ENCODE measurements around the gene RAP1GAP. TPM values are rescaled to one million over a fixed set of nuclear protein-coding genes. Genes with fewer than 3 reads are reported as not detected.

Gene RAP1GAP
- total and polyA plus RNA-seq, 3 donors from 2014 or later, result 7.4 to 8.4 (median 8.0) TPM

GRCh38 chr1:21645550-21645949, 23.6 kb downstream of the RAP1GAP start:
- no peak for DNase-seq
- no peaks in the 10 kb centered on the region for H3K36me3 ChIP-seq (ENCODE audit: low read depth, missing control alignments)
- intact Hi-C loops (cut with DNase I; ENCODE audit: low total_unique reads), result no loop called here
- H3K27me3 ChIP-seq, result no peaks in the 10 kb centered on the region
- no peaks in the 10 kb centered on the region for H3K4me1 ChIP-seq
- H3K27ac ChIP-seq, result no peak overlapping the region
- WGBS, 2 donors, result 84 to 89% methylated on average over 2 to 5 of the region's 5 CpGs
- TF ChIP-seq POLR2A (IDR thresholded peaks at IDR 0.05), result no peak
- TF ChIP-seq, protein P1, sequence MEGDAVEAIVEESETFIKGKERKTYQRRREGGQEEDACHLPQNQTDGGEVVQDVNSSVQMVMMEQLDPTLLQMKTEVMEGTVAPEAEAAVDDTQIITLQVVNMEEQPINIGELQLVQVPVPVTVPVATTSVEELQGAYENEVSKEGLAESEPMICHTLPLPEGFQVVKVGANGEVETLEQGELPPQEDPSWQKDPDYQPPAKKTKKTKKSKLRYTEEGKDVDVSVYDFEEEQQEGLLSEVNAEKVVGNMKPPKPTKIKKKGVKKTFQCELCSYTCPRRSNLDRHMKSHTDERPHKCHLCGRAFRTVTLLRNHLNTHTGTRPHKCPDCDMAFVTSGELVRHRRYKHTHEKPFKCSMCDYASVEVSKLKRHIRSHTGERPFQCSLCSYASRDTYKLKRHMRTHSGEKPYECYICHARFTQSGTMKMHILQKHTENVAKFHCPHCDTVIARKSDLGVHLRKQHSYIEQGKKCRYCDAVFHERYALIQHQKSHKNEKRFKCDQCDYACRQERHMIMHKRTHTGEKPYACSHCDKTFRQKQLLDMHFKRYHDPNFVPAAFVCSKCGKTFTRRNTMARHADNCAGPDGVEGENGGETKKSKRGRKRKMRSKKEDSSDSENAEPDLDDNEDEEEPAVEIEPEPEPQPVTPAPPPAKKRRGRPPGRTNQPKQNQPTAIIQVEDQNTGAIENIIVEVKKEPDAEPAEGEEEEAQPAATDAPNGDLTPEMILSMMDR (IDR thresholded peaks at IDR 0.05), result no peak
- no peak overlapping the region for H3K4me3 ChIP-seq
- no peaks in the 10 kb centered on the region for H3K9me3 ChIP-seq

- intact Hi-C loops (cut with DNase I; ENCODE audit: low total_unique reads), result no loop called here
- 84 to 93% methylated on average over 5 of the region's 5 CpGs for WGBS, 2 donors
- Histone ChIP-seq H3K4me3 (no peak overlapping the region), H3K4me1 (no peaks in the 10 kb centered on the region), H3K36me3 (ENCODE audit: low read depth, missing control alignments) (no peaks in the 10 kb centered on the region), H3K9me3 (no peaks in the 10 kb centered on the region), H3K27me3 (no peaks in the 10 kb centered on the region), H3K27ac (no peak overlapping the region)
- DNase-seq, result no peak
- no peak for TF ChIP-seq POLR2A (IDR thresholded peaks at IDR 0.05)
- TF ChIP-seq, protein P1 (IDR thresholded peaks at IDR 0.05), result no peak
Measured at GRCh38 chr1:21644906-21645305, 24.3 kb downstream of the RAP1GAP start.

DNA sequence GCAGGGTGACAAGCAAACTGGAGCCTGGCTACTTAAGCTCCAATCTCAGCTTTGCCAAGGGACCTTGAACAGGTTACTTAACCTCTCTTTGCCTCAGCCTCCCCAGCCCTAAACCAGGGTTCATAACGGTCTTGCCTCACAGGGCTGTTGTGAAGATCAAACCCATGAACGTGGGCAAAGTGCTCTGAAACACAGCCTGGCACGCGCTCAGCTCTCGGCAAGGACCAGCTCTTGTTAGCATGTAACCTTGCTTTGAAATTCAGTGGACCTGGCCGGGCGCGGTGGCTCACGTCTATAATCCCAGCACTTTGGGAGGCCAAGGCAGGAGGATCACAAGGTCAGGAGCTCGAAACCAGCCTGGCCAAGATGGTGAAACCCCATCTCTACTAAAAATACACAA, 24.8 kb downstream of the RAP1GAP start:
- Histone ChIP-seq H3K4me3 (no peak overlapping the region), H3K4me1 (no peaks in the 10 kb centered on the region), H3K27ac (no peak overlapping the region), H3K9me3 (no peaks in the 10 kb centered on the region), H3K27me3 (no peaks in the 10 kb centered on the region), H3K36me3 (ENCODE audit: low read depth, missing control alignments) (no peaks in the 10 kb centered on the region)
- intact Hi-C loops (cut with DNase I; ENCODE audit: low total_unique reads), result no loop called here
- WGBS, 2 donors, result 83 to 93% methylated on average over 10 of the region's 10 CpGs
- no peak for TF ChIP-seq POLR2A (IDR thresholded peaks at IDR 0.05)
- TF ChIP-seq, protein P1 (IDR thresholded peaks at IDR 0.05), result no peak
- DNase-seq, result no peak

DNA sequence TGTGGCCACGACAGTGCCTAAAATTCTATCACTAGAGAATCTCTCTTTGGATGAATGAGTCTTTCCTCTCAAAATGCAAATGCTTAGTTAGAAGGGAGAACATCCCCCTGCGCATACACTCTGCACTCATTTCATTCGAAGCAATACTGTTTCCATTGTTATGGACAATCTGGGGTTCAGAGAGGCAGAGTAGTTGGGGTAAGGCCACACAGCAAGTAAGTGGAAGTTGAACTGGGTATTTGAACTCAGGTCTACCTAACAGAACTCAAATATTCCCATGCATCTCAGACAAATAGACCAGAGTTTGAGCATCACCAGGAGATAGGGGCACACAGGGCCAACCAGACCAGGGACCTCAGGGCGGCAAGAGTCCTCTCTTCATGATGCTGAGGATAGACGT, 25.5 kb downstream of the RAP1GAP start:
- TF ChIP-seq, protein P1 (IDR thresholded peaks at IDR 0.05), result no peak
- no peak for TF ChIP-seq POLR2A (IDR thresholded peaks at IDR 0.05)
- intact Hi-C loops (cut with DNase I; ENCODE audit: low total_unique reads), result no loop called here
- Histone ChIP-seq H3K9me3 (no peaks in the 10 kb centered on the region), H3K27ac (no peak overlapping the region), H3K4me1 (no peaks in the 10 kb centered on the region), H3K4me3 (no peak overlapping the region), H3K36me3 (ENCODE audit: low read depth, missing control alignments) (no peaks in the 10 kb centered on the region), H3K27me3 (no peaks in the 10 kb centered on the region)
- DNase-seq, result no peak
- 90 to 94% methylated on average over 5 of the region's 5 CpGs for WGBS, 2 donors

GRCh38 chr1:21641967-21642739, 27.0 kb downstream of the RAP1GAP start:
- Histone ChIP-seq H3K36me3 (ENCODE audit: low read depth, missing control alignments) (no peaks in the 10 kb centered on the region), H3K27me3 (no peaks in the 10 kb centered on the region), H3K9me3 (no peaks in the 10 kb centered on the region), H3K27ac (no peak overlapping the region), H3K4me3 (no peak overlapping the region), H3K4me1 (no peaks in the 10 kb centered on the region)
- TF ChIP-seq POLR2A (IDR thresholded peaks at IDR 0.05), result no peak
- TF ChIP-seq, protein P1 (IDR thresholded peaks at IDR 0.05), result no peak
- intact Hi-C loops (cut with DNase I; ENCODE audit: low total_unique reads), result no loop called here
- no peak for DNase-seq
- WGBS, 2 donors, result 75 to 79% methylated on average over 5 to 19 of the region's 19 CpGs
